ENCODE results near the gene BCL10.
A peak's percentile ranks its signal among the peaks of the same experiment; 100 is the strongest.
"Not testable (repeated sequence)": the region's sequence is repeated elsewhere in the genome, so short reads cannot be mapped to it uniquely, and the experiment has no call there.

The BCL10 gene

GRCh38 chr1:85258536-85259117 lies 17.8 kb downstream of the BCL10 start:
- no peak overlapping the region for H3K27ac ChIP-seq (ENCODE audit: low read depth, low read length)
- H3K4me2 ChIP-seq (ENCODE audit: low read length) = peak overlapping the region; percentile 86
- peaks cover 19% of the 10 kb centered on the region for H3K4me1 ChIP-seq (ENCODE audit: control insufficient read depth, low read length)
- H3K9me2 ChIP-seq (replicated peaks; ENCODE audit: control insufficient read depth, low read length) = no peaks in the 10 kb centered on the region
- peaks cover 44% of the 10 kb centered on the region for H3K79me2 ChIP-seq (ENCODE audit: control insufficient read depth, low read length)
- no peaks in the 10 kb centered on the region; the same call in 1 of the 2 replicates for H3F3A ChIP-seq (ENCODE audit: control insufficient read depth, insufficient read depth)
- H3K4me3 ChIP-seq (ENCODE audit: low read length) = peak overlapping the region; percentile 87
- peaks cover 48% of the 10 kb centered on the region for H3K36me3 ChIP-seq (ENCODE audit: control insufficient read depth, low read length)
- H3K27me3 ChIP-seq (ENCODE audit: control insufficient read depth, low read length) = no peaks in the 10 kb centered on the region
- H4K20me1 ChIP-seq (ENCODE audit: control insufficient read depth, insufficient read depth, low read depth, low read length) = no peaks in the 10 kb centered on the region
- TF ChIP-seq CTCF (IDR thresholded peaks at IDR 0.05; ENCODE audit: low read depth, low read length, poor library complexity, severe bottlenecking) (no peak), EZH2phosphoT487 (IDR thresholded peaks at IDR 0.05; ENCODE audit: borderline replicate concordance, low read length) (no peak)
- H3K9me3 ChIP-seq (ENCODE audit: control insufficient read depth, insufficient read depth, low read length) = no peaks in the 10 kb centered on the region

GRCh38 chr1:85249042-85249441 lies 27.4 kb downstream of the BCL10 start:
- H3K4me3 ChIP-seq (ENCODE audit: low read length); H3K27me3 ChIP-seq (ENCODE audit: control insufficient read depth, low read length); H3F3A ChIP-seq (ENCODE audit: control insufficient read depth, insufficient read depth); H3K27ac ChIP-seq (ENCODE audit: low read depth, low read length); H4K20me1 ChIP-seq (ENCODE audit: control insufficient read depth, insufficient read depth, low read depth, low read length); H3K4me2 ChIP-seq (ENCODE audit: low read length); H3K4me1 ChIP-seq (ENCODE audit: control insufficient read depth, low read length); H3K9me2 ChIP-seq (replicated peaks; ENCODE audit: control insufficient read depth, low read length); H3K79me2 ChIP-seq (ENCODE audit: control insufficient read depth, low read length); H3K9me3 ChIP-seq (ENCODE audit: control insufficient read depth, insufficient read depth, low read length): not testable (repeated sequence)
- H3K36me3 ChIP-seq (ENCODE audit: control insufficient read depth, low read length) = peaks cover 29% of the 10 kb centered on the region

- no peaks in the 10 kb centered on the region for H3K79me2 ChIP-seq (ENCODE audit: control insufficient read depth, low read length)
- TF ChIP-seq EZH2phosphoT487 (IDR thresholded peaks at IDR 0.05; ENCODE audit: borderline replicate concordance, low read length) = no peak
- no peak for TF ChIP-seq CTCF (IDR thresholded peaks at IDR 0.05; ENCODE audit: low read depth, low read length, poor library complexity, severe bottlenecking)
- H3K27me3 ChIP-seq (ENCODE audit: control insufficient read depth, low read length) = no peaks in the 10 kb centered on the region
- H3K9me2 ChIP-seq (replicated peaks; ENCODE audit: control insufficient read depth, low read length) = no peaks in the 10 kb centered on the region
- peaks cover under 1% of the 10 kb centered on the region; the same call in 1 of the 2 replicates for H3K4me1 ChIP-seq (ENCODE audit: control insufficient read depth, low read length)
- no peak overlapping the region for H3K27ac ChIP-seq (ENCODE audit: low read depth, low read length)
- H3K36me3 ChIP-seq (ENCODE audit: control insufficient read depth, low read length) = peaks cover 4% of the 10 kb centered on the region; the same call in 1 of the 2 replicates
- no peaks in the 10 kb centered on the region for H4K20me1 ChIP-seq (ENCODE audit: control insufficient read depth, insufficient read depth, low read depth, low read length)
- H3K4me2 ChIP-seq (ENCODE audit: low read length) = no peak overlapping the region
- no peaks in the 10 kb centered on the region; the same call in 1 of the 2 replicates for H3K9me3 ChIP-seq (ENCODE audit: control insufficient read depth, insufficient read depth, low read length)
- H3F3A ChIP-seq (ENCODE audit: control insufficient read depth, insufficient read depth) = peaks cover 3% of the 10 kb centered on the region; the same call in 1 of the 2 replicates
- no peak overlapping the region for H3K4me3 ChIP-seq (ENCODE audit: low read length)
Observed at GRCh38 chr1:85245891-85246290, 30.5 kb downstream of the BCL10 start.

GRCh38 chr1:85245456-85245855 lies 31.0 kb downstream of the BCL10 start:
- TF ChIP-seq CTCF (IDR thresholded peaks at IDR 0.05; ENCODE audit: low read depth, low read length, poor library complexity, severe bottlenecking) (no peak), EZH2phosphoT487 (IDR thresholded peaks at IDR 0.05; ENCODE audit: borderline replicate concordance, low read length) (no peak)
- Histone ChIP-seq H3K4me1 (ENCODE audit: control insufficient read depth, low read length) (peaks cover 4% of the 10 kb centered on the region; the same call in 1 of the 2 replicates), H3K9me3 (ENCODE audit: control insufficient read depth, insufficient read depth, low read length) (no peaks in the 10 kb centered on the region; the same call in 1 of the 2 replicates), H3K4me3 (ENCODE audit: low read length) (no peak overlapping the region), H3K27ac (ENCODE audit: low read depth, low read length) (no peak overlapping the region), H3K4me2 (ENCODE audit: low read length) (no peak overlapping the region), H3K9me2 (replicated peaks; ENCODE audit: control insufficient read depth, low read length) (no peaks in the 10 kb centered on the region), H4K20me1 (ENCODE audit: control insufficient read depth, insufficient read depth, low read depth, low read length) (no peaks in the 10 kb centered on the region), H3K27me3 (ENCODE audit: control insufficient read depth, low read length) (no peaks in the 10 kb centered on the region), H3F3A (ENCODE audit: control insufficient read depth, insufficient read depth) (peaks cover 3% of the 10 kb centered on the region; the same call in 1 of the 2 replicates), H3K36me3 (ENCODE audit: control insufficient read depth, low read length) (no peaks in the 10 kb centered on the region), H3K79me2 (ENCODE audit: control insufficient read depth, low read length) (no peaks in the 10 kb centered on the region)
